Measurements from ENCODE around the gene HDAC4. TPM values are rescaled to one million over a fixed set of nuclear protein-coding genes. Genes with fewer than 3 reads are reported as not detected.

Gene HDAC4
- total RNA-seq, 1 experiment from 2014 or later = 47.6 TPM

GRCh38 chr2:239140346-239141020 lies 260.3 kb downstream of the HDAC4 start:
- BruUV-seq (replicated peaks) = no TSS peak
- no peaks in the 10 kb centered on the region for H3K27me3 ChIP-seq (ENCODE audit: insufficient read depth, low read length)
- no peaks in the 10 kb centered on the region for H4K20me1 ChIP-seq (ENCODE audit: insufficient read depth)
- H3K4me3 ChIP-seq (replicated peaks in 1 of 2; ENCODE audit: low read depth in 1 of 2, low read length in 2 of 2) = no peak overlapping the region
- H3K36me3 ChIP-seq (ENCODE audit: control insufficient read depth in 1 of 2, insufficient read depth in 2 of 2, low read length in 2 of 2) = peaks cover 0 to 5% of the 10 kb centered on the region in 2 experiments; a peak in 3 of 4 replicates
- POLR2A ChIA-PET = no interaction called here
- H3K79me2 ChIP-seq (ENCODE audit: insufficient read depth, low read length) = no peaks in the 10 kb centered on the region
- RAD21 ChIA-PET (ENCODE audit: low non-redundant PET in 1 of 2, low total read pairs in 2 of 2, uncharacterized antibody in 2 of 2, unreplicated experiment in 2 of 2) = no interaction called here
- DNase-seq (ENCODE audit: low read depth, low spot score) (no peak), ATAC-seq (no peak)
- peaks cover 0 to 4% of the 10 kb centered on the region in 2 experiments; a peak in 1 of 4 replicates for H3K4me1 ChIP-seq (ENCODE audit: control insufficient read depth in 1 of 2, insufficient read depth in 2 of 2, low read length in 2 of 2)
- no peak overlapping the region for H3K27ac ChIP-seq (ENCODE audit: low read depth, low read length)
- no peaks in the 10 kb centered on the region for H3K9me3 ChIP-seq (ENCODE audit: control insufficient read depth in 1 of 2, insufficient read depth in 1 of 2, low read depth in 1 of 2, low read length in 2 of 2)
- no peak overlapping the region for H2AFZ ChIP-seq (ENCODE audit: low read depth, low read length, poor library complexity, severe bottlenecking)
- no peak overlapping the region for H3K4me2 ChIP-seq (ENCODE audit: low read length)
- intact Hi-C loops (cut with micrococcal nuclease) = loop anchor here (5.0 kb wide), 1 partner anchor 257 kb away; no protein-coding TSS in a partner anchor
- CTCF ChIA-PET = no interaction called here
- no peak overlapping the region for H3K9ac ChIP-seq (ENCODE audit: low read length)
- TF ChIP-seq RAD21 (IDR thresholded peaks at IDR 0.05; ENCODE audit: low read depth) (no peak), POLR2A (IDR thresholded peaks at IDR 0.05; ENCODE audit: borderline replicate concordance, extremely low read depth, insufficient read depth, insufficient read length) (no peak), FOSL1 (IDR thresholded peaks at IDR 0.05; ENCODE audit: low read depth) (no peak), REST (IDR thresholded peaks at IDR 0.05; ENCODE audit: low read depth) (no peak), ZFX (IDR thresholded peaks at IDR 0.05) (no peak), ZNF274 (IDR thresholded peaks at IDR 0.05; ENCODE audit: low read depth, low read length) (no peak), CEBPB (IDR thresholded peaks at IDR 0.05; ENCODE audit: low read depth) (no peak)
- H3K9me2 ChIP-seq (ENCODE audit: insufficient read depth) = no peaks in the 10 kb centered on the region
